HUES6 (cell line): Measurements from ENCODE around the gene RNF19B.

Experiments used
- H3K27ac ChIP-seq: 2 replicates; pipeline ENCODE4 v1.7.0; 2013; ENCODE audit warnings: low read depth, mild to moderate bottlenecking, low read length, inconsistent platforms
- H3K27me3 ChIP-seq: 2 replicates; pipeline ENCODE4 v1.6.1; 2013; ENCODE audit warnings: low read length; ENCODE audit not compliant: control insufficient read depth, insufficient read depth
- H3K36me3 ChIP-seq: 2 replicates; pipeline ENCODE4 v1.6.1; 2013; ENCODE audit warnings: low read length; ENCODE audit not compliant: control insufficient read depth, insufficient read depth
- H3K4me1 ChIP-seq: 2 replicates; pipeline ENCODE4 v1.6.1; 2013; ENCODE audit warnings: low read length; ENCODE audit not compliant: control insufficient read depth, insufficient read depth
- H3K4me3 ChIP-seq: 2 replicates; pipeline ENCODE4 v1.5.1; 2013; ENCODE audit warnings: low read depth, low read length
- H3K9ac ChIP-seq: one replicate; pipeline ENCODE4 v1.6.1; 2013; ENCODE audit warnings: mild to moderate bottlenecking, low read length
- H3K9me3 ChIP-seq: 2 replicates; pipeline ENCODE4 v1.6.1; 2013; ENCODE audit warnings: low read depth, low read length; ENCODE audit not compliant: control insufficient read depth, insufficient read depth

RNF19B gene

GRCh38 chr1:32898958-32899357, 65.7 kb downstream of the RNF19B start:
- no peak overlapping the region for H3K27ac ChIP-seq
- no peak overlapping the region for H3K9ac ChIP-seq
- peaks cover 59% of the 10 kb centered on the region for H3K27me3 ChIP-seq
- no peaks in the 10 kb centered on the region for H3K9me3 ChIP-seq
- peaks cover 12% of the 10 kb centered on the region; the same call in 1 of the 2 replicates for H3K4me1 ChIP-seq
- H3K36me3 ChIP-seq = no peaks in the 10 kb centered on the region
- H3K4me3 ChIP-seq = no peak overlapping the region

GRCh38 chr1:32898056-32898455, 66.6 kb downstream of the RNF19B start:
- H3K27me3 ChIP-seq = peaks cover 59% of the 10 kb centered on the region

GRCh38 chr1:32897082-32898049, 67.2 kb downstream of the RNF19B start:
- Histone ChIP-seq H3K4me3 (no peak overlapping the region), H3K4me1 (peaks cover 15% of the 10 kb centered on the region), H3K9me3 (peaks cover 2% of the 10 kb centered on the region; the same call in 1 of the 2 replicates), H3K9ac (no peak overlapping the region), H3K36me3 (no peaks in the 10 kb centered on the region), H3K27ac (no peak overlapping the region), H3K27me3 (peaks cover 57% of the 10 kb centered on the region)

More at GRCh38 chr1:32898056-32898455, 66.6 kb downstream of the RNF19B start:
- H3K4me1 ChIP-seq = peaks cover 12% of the 10 kb centered on the region; the same call in 1 of the 2 replicates
- H3K9me3 ChIP-seq = no peaks in the 10 kb centered on the region
- no peak overlapping the region for H3K27ac ChIP-seq
- no peak overlapping the region for H3K9ac ChIP-seq
- no peaks in the 10 kb centered on the region for H3K36me3 ChIP-seq
- H3K4me3 ChIP-seq = no peak overlapping the region

GRCh38 chr1:32896451-32896850, 68.2 kb downstream of the RNF19B start:
- Histone ChIP-seq H3K27ac (no peak overlapping the region), H3K36me3 (no peaks in the 10 kb centered on the region), H3K9ac (no peak overlapping the region), H3K27me3 (peaks cover 57% of the 10 kb centered on the region), H3K4me3 (no peak overlapping the region), H3K4me1 (peaks cover 15% of the 10 kb centered on the region), H3K9me3 (peaks cover 2% of the 10 kb centered on the region; the same call in 1 of the 2 replicates)

- peaks cover 2% of the 10 kb centered on the region; the same call in 1 of the 2 replicates for H3K9me3 ChIP-seq
- H3K4me3 ChIP-seq = no peak overlapping the region
- H3K27ac ChIP-seq = no peak overlapping the region
- H3K9ac ChIP-seq = no peak overlapping the region
- H3K4me1 ChIP-seq = peaks cover 13% of the 10 kb centered on the region
- H3K27me3 ChIP-seq = peaks cover 58% of the 10 kb centered on the region
- no peaks in the 10 kb centered on the region for H3K36me3 ChIP-seq
Observed at GRCh38 chr1:32895325-32896215, 69.0 kb downstream of the RNF19B start.

GRCh38 chr1:32894681-32895080, 69.9 kb downstream of the RNF19B start:
- no peak overlapping the region for H3K4me3 ChIP-seq
- no peaks in the 10 kb centered on the region for H3K36me3 ChIP-seq
- peaks cover 11% of the 10 kb centered on the region for H3K4me1 ChIP-seq
- H3K9ac ChIP-seq = no peak overlapping the region
- no peak overlapping the region for H3K27ac ChIP-seq
- peaks cover 2% of the 10 kb centered on the region; the same call in 1 of the 2 replicates for H3K9me3 ChIP-seq
- H3K27me3 ChIP-seq = peaks cover 58% of the 10 kb centered on the region

GRCh38 chr1:32894019-32894600, 70.5 kb downstream of the RNF19B start:
- no peak overlapping the region for H3K27ac ChIP-seq
- H3K9ac ChIP-seq = no peak overlapping the region
- H3K4me3 ChIP-seq = peak overlapping the region; percentile 76
- H3K4me1 ChIP-seq = peaks cover 11% of the 10 kb centered on the region
- peaks cover 2% of the 10 kb centered on the region; the same call in 1 of the 2 replicates for H3K9me3 ChIP-seq
- H3K27me3 ChIP-seq = peaks cover 58% of the 10 kb centered on the region
- H3K36me3 ChIP-seq = no peaks in the 10 kb centered on the region

- H3K36me3 ChIP-seq = no peaks in the 10 kb centered on the region
- H3K9me3 ChIP-seq = peaks cover 2% of the 10 kb centered on the region; the same call in 1 of the 2 replicates
- H3K4me1 ChIP-seq = peaks cover 11% of the 10 kb centered on the region
- H3K27ac ChIP-seq = no peak overlapping the region
- H3K4me3 ChIP-seq = peak overlapping the region; percentile 76
- H3K27me3 ChIP-seq = peaks cover 58% of the 10 kb centered on the region
- peak overlapping the region; percentile 32 for H3K9ac ChIP-seq
Observed at GRCh38 chr1:32893198-32894018, 71.2 kb downstream of the RNF19B start.

GRCh38 chr1:32892368-32893197, 72.0 kb downstream of the RNF19B start:
- Histone ChIP-seq H3K36me3 (no peaks in the 10 kb centered on the region), H3K4me1 (peaks cover 11% of the 10 kb centered on the region), H3K27ac (no peak overlapping the region), H3K9me3 (peaks cover 2% of the 10 kb centered on the region; the same call in 1 of the 2 replicates), H3K9ac (peak overlapping the region; percentile 32), H3K4me3 (peak overlapping the region; percentile 76), H3K27me3 (peaks cover 58% of the 10 kb centered on the region)
